A549 treated with GW870086 at 1 μM for 4 hours (cell line): ENCODE results near the gene ANKRD34B. TPM values are rescaled to one million over a fixed set of nuclear protein-coding genes. Genes with fewer than 3 reads are reported as not detected.

Experiments
- total RNA-seq: library from RNA; stranded (reverse); fragments of 200-300 nt; extraction: Qiagen RNA extraction; gene quantifications from 5 replicates; pipeline ENCODE4 v1.2.3, GENCODE V29; 2022; ENCODE audit warnings: low read depth

ANKRD34B gene
- 0.05 to 0.12 TPM (median 0.06 TPM) in 4 of 5 replicates, not detected in the other for total RNA-seq

DNA sequence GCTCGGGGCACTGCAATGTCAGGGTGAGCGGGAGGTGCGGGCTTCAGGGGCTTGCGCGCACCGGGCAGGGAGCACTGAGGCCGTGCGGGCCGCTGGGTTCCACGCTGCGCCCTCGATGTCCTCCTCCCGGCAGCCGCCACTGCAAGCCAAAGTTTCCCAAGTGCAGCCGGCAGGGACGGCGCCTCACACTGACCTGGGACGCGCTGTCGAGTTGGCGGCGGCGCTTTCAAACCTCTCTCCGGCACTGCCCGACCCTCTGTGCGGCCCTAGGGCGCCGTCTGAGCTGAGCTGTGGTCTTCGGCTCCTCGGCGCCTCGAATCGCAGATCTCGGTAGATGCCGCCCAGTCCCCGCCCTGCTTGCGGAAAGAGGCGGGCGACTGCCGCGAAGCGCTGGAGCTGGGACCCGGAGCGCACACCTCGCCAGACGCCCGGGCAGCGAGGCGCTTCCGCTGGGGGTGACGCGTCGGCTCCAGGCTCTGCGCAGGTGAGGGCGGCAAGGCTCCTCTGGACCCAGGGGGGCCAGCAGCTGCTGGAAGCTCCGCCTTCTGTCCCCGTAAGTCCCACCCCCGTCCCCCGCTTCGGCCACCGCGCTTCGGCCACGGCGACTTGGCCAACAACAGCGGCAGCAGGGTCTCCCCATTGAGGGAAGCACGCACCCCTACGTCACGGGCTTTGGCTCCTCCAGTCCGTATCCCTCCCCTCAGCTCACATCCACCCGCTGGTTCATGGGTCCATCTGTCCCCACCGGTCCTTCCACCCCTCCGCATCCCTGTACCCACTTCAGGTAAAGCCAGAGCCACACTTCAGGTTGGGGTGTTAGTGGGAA is at the start of gene ANKRD34B:
Gene ANKRD34B, minus strand, starts transcription at position 320 of the 826 bp plus-strand sequence. CDS start 10,261 bp downstream, outside the sequence.

Other genes starting within 250 kb of the ANKRD34B start
- gene ZFYVE16, start 162.2 kb downstream of the ANKRD34B start, total RNA-seq, result 9.0 to 17.4 TPM (median 13.6 TPM) in 5 replicates
- gene FAM151B, start 82.2 kb downstream of the ANKRD34B start, total RNA-seq, result 1.2 to 2.9 TPM (median 1.6 TPM) in 5 replicates
- 5.6 to 8.2 TPM (median 7.3 TPM) in 5 replicates for gene MSH3, start 84.4 kb upstream of the ANKRD34B start, total RNA-seq
- gene DHFR, start 84.7 kb upstream of the ANKRD34B start, total RNA-seq, result 44.9 to 64.8 TPM (median 53.2 TPM) in 5 replicates